HEK293 (cell line): Measurements from ENCODE around the gene SPEM1.

ENCODE experiments used
- BCL11B ChIP-seq: fragments of 450-650 bp; formaldehyde crosslinking; IDR thresholded peaks from 2 replicates; pipeline ENCODE4 v1.5.1; 2016; ENCODE audit warnings: low read depth, missing biosample characterization, missing genetic modification characterization
- CTCF ChIP-seq: fragments of 450-650 bp; formaldehyde crosslinking; IDR thresholded peaks from 2 replicates; pipeline ENCODE4 v1.5.1; 2016; ENCODE audit warnings: missing biosample characterization, missing genetic modification characterization
- ZFP3 ChIP-seq: fragments of 450-650 bp; formaldehyde crosslinking; IDR thresholded peaks from 2 replicates; pipeline ENCODE4 v1.5.1; 2016; ENCODE audit warnings: low read depth, missing biosample characterization, missing genetic modification characterization
- ZFP69B ChIP-seq: fragments of 450-650 bp; formaldehyde crosslinking; IDR thresholded peaks from 2 replicates; pipeline ENCODE4 v1.5.1; 2016; ENCODE audit warnings: missing biosample characterization, missing genetic modification characterization
- ZNF26 ChIP-seq: fragments of 450-650 bp; formaldehyde crosslinking; IDR thresholded peaks from 2 replicates; pipeline ENCODE4 v1.5.1; 2016; ENCODE audit warnings: missing biosample characterization, missing genetic modification characterization

GRCh38 chr17:7396147-7396546, 24.0 kb upstream of the SPEM1 start:
- TF ChIP-seq ZFP3 (tag by site-specific recombination) (no peak), CTCF (tag by site-specific recombination) (peak; percentile 28; the same call in 1 of the 2 replicates), ZNF26 (tag by site-specific recombination) (no peak), BCL11B (tag by site-specific recombination) (no peak), ZFP69B (tag by site-specific recombination) (no peak)
